Left lung (tissue), 10 donors: ENCODE data around the gene OTULINL. TPM values are rescaled to one million over a fixed set of nuclear protein-coding genes. Genes with fewer than 3 reads are reported as not detected.
A peak's percentile ranks its signal among the peaks of the same experiment; 100 is the strongest.

Experiments used
- ATAC-seq: fragments of 200-7000 bp; cut with Tn5 transposase; one replicate; pipeline ENCODE4 v1.9.1; 2020; ENCODE audit warnings: moderate library complexity
- DNase-seq, 4 donors: peaks; one replicate each; pipeline ENCODE4 v3.0.0-alpha.2; 2013 to 2020
- H3K27ac ChIP-seq, 2 donors: fragments of 200-600 bp; sonication (generic) in 1 of 2; one replicate each; pipeline versions ENCODE4 v1.5.0 to v1.8.0; 2020 to 2021
- H3K27me3 ChIP-seq, 2 donors: fragments of 200-600 bp; sonication (generic) in 1 of 2; one replicate each; pipeline versions ENCODE4 v1.5.0 to v1.8.0; 2020 to 2021
- H3K36me3 ChIP-seq, 2 donors: fragments of 200-600 bp; sonication (generic) in 1 of 2; one replicate each; pipeline versions ENCODE4 v1.5.0 to v1.8.0; 2020 to 2021
- H3K4me1 ChIP-seq, 2 donors: fragments of 200-600 bp; one replicate each; pipeline ENCODE4 v1.8.0; 2021
- H3K4me3 ChIP-seq, 2 donors: fragments of 200-600 bp; sonication (generic) in 1 of 2; one replicate each; pipeline versions ENCODE4 v1.5.0 to v1.8.0; 2020 to 2021; ENCODE audit warnings: mild to moderate bottlenecking in 1 of 2
- H3K9me3 ChIP-seq, 2 donors: fragments of 200-600 bp; sonication (generic) in 1 of 2; one replicate each; pipeline versions ENCODE4 v1.5.0 to v1.8.0; 2020 to 2021
- CTCF ChIP-seq, 2 donors: fragments of 200-600 bp; sonication (generic) in 1 of 2; IDR thresholded peaks; one replicate each; pipeline versions ENCODE4 v1.5.0 to v1.8.0; 2021; ENCODE audit warnings: antibody characterized with exemption in 2 of 2
- intact Hi-C, 2 donors: fragments of 100-400 bp; cut with DNase I; formaldehyde crosslinking; loops; one replicate each; pipeline versions ENCODE4 v1.11.2 to v1.14.2; 2022
- polyA plus RNA-seq, 6 donors: library from polyadenylated mRNA; unstranded; fragments of 120-200 nt; gene quantifications; one replicate each; pipeline ENCODE4 v1.2.1, GENCODE V29; 2013; ENCODE audit not compliant: insufficient read length in 6 of 6
- total RNA-seq, 2 donors: library from RNA; stranded (reverse); fragmentation: NEBNext Ultra II Directional; extraction: Animal tissue kit (Norgen Biotek cat#: 25700); gene quantifications; one replicate each; pipeline ENCODE4 v1.2.1, GENCODE V29; 2021
- donor health status: DM: no; HTN: yes; CAD: no.
- donor health status: DM: no; HTN: no; CAD: no.

The OTULINL gene
- total and polyA plus RNA-seq, 8 donors = 8.4 to 54.7 (median 9.5) TPM

GRCh38 chr5:14617441-14617840 lies 35.8 kb downstream of the OTULINL start:
- TF ChIP-seq CTCF (IDR thresholded peaks at IDR 0.05) = no peak
- DNase-seq (no peak), ATAC-seq (no peak)
- no peak overlapping the region for H3K4me3 ChIP-seq
- intact Hi-C loops = no loop called here
- no peaks in the 10 kb centered on the region for H3K27me3 ChIP-seq
- no peak overlapping the region for H3K27ac ChIP-seq
- H3K36me3 ChIP-seq = peaks cover 0 to 44% of the 10 kb centered on the region in 2 donors
- no peaks in the 10 kb centered on the region for H3K4me1 ChIP-seq
- no peaks in the 10 kb centered on the region for H3K9me3 ChIP-seq

- Histone ChIP-seq H3K9me3 (no peaks in the 10 kb centered on the region), H3K36me3 (no peaks in the 10 kb centered on the region), H3K27ac (no peak overlapping the region), H3K27me3 (no peaks in the 10 kb centered on the region), H3K4me1 (no peaks in the 10 kb centered on the region), H3K4me3 (no peak overlapping the region)
- TF ChIP-seq CTCF (IDR thresholded peaks at IDR 0.05) = no peak
- intact Hi-C loops = no loop called here
- no peak for DNase-seq
- no peak for ATAC-seq
These were observed 45.7 kb downstream of the OTULINL start for GRCh38 chr5:14627270-14627669.

- intact Hi-C loops = no loop called here
- H3K4me3 ChIP-seq = no peak overlapping the region
- H3K36me3 ChIP-seq = no peaks in the 10 kb centered on the region
- H3K27ac ChIP-seq = no peak overlapping the region
- no peaks in the 10 kb centered on the region for H3K4me1 ChIP-seq
- H3K27me3 ChIP-seq = no peaks in the 10 kb centered on the region
- ATAC-seq = peak; percentile 70
- peak in 2 of 4 donors; percentile 49 to 60 for DNase-seq
- H3K9me3 ChIP-seq = no peaks in the 10 kb centered on the region
- TF ChIP-seq CTCF (IDR thresholded peaks at IDR 0.05) = no peak
These were observed 46.8 kb downstream of the OTULINL start for GRCh38 chr5:14628346-14628745.

GRCh38 chr5:14630671-14631070 lies 49.1 kb downstream of the OTULINL start:
- no peak for ATAC-seq
- Histone ChIP-seq H3K36me3 (no peaks in the 10 kb centered on the region), H3K27me3 (no peaks in the 10 kb centered on the region), H3K4me1 (no peaks in the 10 kb centered on the region), H3K9me3 (no peaks in the 10 kb centered on the region), H3K4me3 (no peak overlapping the region), H3K27ac (no peak overlapping the region)
- no peak for TF ChIP-seq CTCF (IDR thresholded peaks at IDR 0.05)
- intact Hi-C loops = no loop called here
- no peak for DNase-seq

GRCh38 chr5:14635656-14636055 lies 54.1 kb downstream of the OTULINL start:
- intact Hi-C loops = no loop called here
- Histone ChIP-seq H3K9me3 (no peaks in the 10 kb centered on the region), H3K4me1 (no peaks in the 10 kb centered on the region), H3K27me3 (no peaks in the 10 kb centered on the region), H3K36me3 (no peaks in the 10 kb centered on the region), H3K4me3 (no peak overlapping the region), H3K27ac (no peak overlapping the region)
- TF ChIP-seq CTCF (IDR thresholded peaks at IDR 0.05) = no peak
- no peak for DNase-seq
- ATAC-seq = no peak
